Transverse colon (tissue), 4 donors: ENCODE results near the gene IL22RA2. TPM values are rescaled to one million over a fixed set of nuclear protein-coding genes. Genes with fewer than 3 reads are reported as not detected.

Source experiments
- DNase-seq: peaks from one replicate; pipeline ENCODE4 v3.0.0-alpha.2; 2019
- H3K27ac ChIP-seq, 4 donors: fragments of 200-600 bp; sonication (generic); 2 replicates each; pipeline ENCODE4 v1.5.1; 2016 to 2018; ENCODE audit warnings: inconsistent platforms in 4 of 4
- H3K27me3 ChIP-seq: fragments of 200-600 bp; sonication (generic); 2 replicates; pipeline ENCODE4 v1.5.1; 2017; ENCODE audit warnings: inconsistent platforms
- H3K36me3 ChIP-seq, 4 donors: fragments of 200-600 bp; sonication (generic); 2 replicates each; pipeline ENCODE4 v1.5.1; 2017 to 2019; ENCODE audit warnings: inconsistent platforms in 4 of 4
- H3K4me1 ChIP-seq, 4 donors: fragments of 200-600 bp; sonication (generic); 2 replicates each; pipeline ENCODE4 v1.5.1; 2017 to 2020; ENCODE audit warnings: inconsistent platforms in 4 of 4
- H3K4me3 ChIP-seq, 4 donors: fragments of 200-600 bp; sonication (generic); 1 replicate in 1 of 4; 2 replicates in 3 of 4; pipeline versions ENCODE4 v1.5.1 to v1.6.1; 2017 to 2019; ENCODE audit warnings: inconsistent platforms in 4 of 4
- H3K9me3 ChIP-seq, 2 donors: fragments of 200-600 bp; sonication (generic); 2 replicates each; pipeline ENCODE4 v1.5.1; 2017 to 2019; ENCODE audit warnings: inconsistent platforms in 2 of 2
- EP300 ChIP-seq: sonication (generic); formaldehyde crosslinking; IDR thresholded peaks from one replicate; pipeline ENCODE4 v1.6.1; 2017; ENCODE audit warnings: antibody characterized with exemption, low read depth
- POLR2A ChIP-seq: fragments of 450-650 bp; IDR thresholded peaks from one replicate; pipeline ENCODE4 v1.6.1; 2016; ENCODE audit warnings: antibody characterized with exemption, mild to moderate bottlenecking, moderate library complexity
- POLR2AphosphoS5 ChIP-seq, 3 donors: sonication (generic); formaldehyde crosslinking; IDR thresholded peaks; one replicate each; pipeline ENCODE4 v1.6.1; 2016; ENCODE audit warnings: antibody characterized with exemption in 3 of 3
- WGBS, 2 donors: methylation state at CpG; one replicate each; pipeline ENCODE4 v1.1.5; 2018; ENCODE audit warnings: low coverage in 1 of 2; 5-methylcytosine and 5-hydroxymethylcytosine counted together
- in situ Hi-C, 4 donors: fragments of 200-750 bp; cut with MboI; loops; one replicate each; pipeline versions ENCODE4 v1.15.0 to v1.15.1; 2017; ENCODE audit warnings: low sequenced_read_pairs in 3 of 4, low pct_ligation_motif_present in 1 of 4, low pct_unique_long_range_greater_than_20kb in 1 of 4
- intact Hi-C: fragments of 100-400 bp; cut with DNase I; formaldehyde crosslinking; loops from one replicate; pipeline ENCODE4 v1.15.1; 2023; ENCODE audit warnings: low total_unique reads
- total RNA-seq, 4 donors: library from RNA; depleted of rRNA; stranded (reverse); fragments of >200 nt; gene quantifications; one replicate each; pipeline ENCODE4 v1.1.0, GENCODE V29; 2016
- TF ChIP-seq, protein P1 (sequence below), 5 experiments: fragments of 200-600 bp in 3 of 5; fragments of 450-650 bp in 2 of 5; sonication (generic) in 3 of 5; IDR thresholded peaks; 1 replicate in 2 of 5; 2 replicates in 3 of 5; pipeline ENCODE4 v1.5.1; 2016 to 2017; ENCODE audit warnings: antibody characterized with exemption in 5 of 5, inconsistent platforms in 3 of 5, mild to moderate bottlenecking in 2 of 5, moderate library complexity in 1 of 5

IL22RA2 gene
- total RNA-seq, 4 donors from 2014 or later = 0.16 TPM; not detected in 3

DNA sequence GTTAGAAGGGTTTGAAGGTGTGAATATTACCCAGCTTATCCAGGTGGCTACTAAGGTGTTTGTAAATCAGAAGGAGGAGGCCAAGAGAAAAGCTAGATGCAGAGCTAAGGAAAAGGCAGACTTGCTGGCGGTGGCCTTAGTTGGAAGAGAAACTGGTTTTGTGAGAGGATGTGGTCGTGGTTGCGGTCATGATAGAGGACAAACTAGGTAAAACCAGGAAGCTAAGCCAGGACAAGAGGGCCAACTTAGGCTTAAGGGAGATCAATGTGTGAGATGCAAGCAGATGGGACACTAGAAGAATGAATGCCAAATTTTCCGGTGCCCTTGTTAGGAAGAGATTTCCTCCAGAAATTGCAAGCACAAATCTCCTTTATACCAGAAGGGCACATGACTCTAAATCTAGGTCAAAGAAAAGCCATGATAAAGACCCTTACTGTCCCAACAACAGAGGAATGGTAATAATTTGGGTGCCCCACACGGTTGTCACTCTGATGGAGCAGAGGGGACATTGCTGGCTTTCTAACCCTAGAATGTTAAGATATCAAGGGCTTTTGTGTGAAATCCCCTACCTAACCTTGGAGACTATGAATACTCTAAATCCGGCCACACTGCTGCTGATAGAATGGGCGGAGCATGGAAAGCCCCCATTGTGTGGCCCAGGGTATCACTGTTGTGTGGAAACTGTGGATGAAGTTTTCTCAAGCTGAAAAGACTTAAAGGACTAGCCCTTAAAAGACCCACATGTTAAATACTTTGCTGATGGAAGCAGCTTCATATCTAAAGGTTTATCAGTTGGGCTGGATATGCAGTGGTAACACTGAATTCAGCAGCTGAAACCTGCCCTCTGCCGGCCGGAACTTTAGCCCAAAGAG, 7.8 kb downstream of the IL22RA2 start:
- Histone ChIP-seq H3K9me3 (no peaks in the 10 kb centered on the region), H3K27me3 (no peaks in the 10 kb centered on the region), H3K4me3 (no peak overlapping the region), H3K4me1 (no peaks in the 10 kb centered on the region), H3K36me3 (no peaks in the 10 kb centered on the region), H3K27ac (no peak overlapping the region)
- in situ Hi-C loops (no loop called here), intact Hi-C loops (no loop called here)
- peak; percentile 59 for DNase-seq
- TF ChIP-seq, protein P1, sequence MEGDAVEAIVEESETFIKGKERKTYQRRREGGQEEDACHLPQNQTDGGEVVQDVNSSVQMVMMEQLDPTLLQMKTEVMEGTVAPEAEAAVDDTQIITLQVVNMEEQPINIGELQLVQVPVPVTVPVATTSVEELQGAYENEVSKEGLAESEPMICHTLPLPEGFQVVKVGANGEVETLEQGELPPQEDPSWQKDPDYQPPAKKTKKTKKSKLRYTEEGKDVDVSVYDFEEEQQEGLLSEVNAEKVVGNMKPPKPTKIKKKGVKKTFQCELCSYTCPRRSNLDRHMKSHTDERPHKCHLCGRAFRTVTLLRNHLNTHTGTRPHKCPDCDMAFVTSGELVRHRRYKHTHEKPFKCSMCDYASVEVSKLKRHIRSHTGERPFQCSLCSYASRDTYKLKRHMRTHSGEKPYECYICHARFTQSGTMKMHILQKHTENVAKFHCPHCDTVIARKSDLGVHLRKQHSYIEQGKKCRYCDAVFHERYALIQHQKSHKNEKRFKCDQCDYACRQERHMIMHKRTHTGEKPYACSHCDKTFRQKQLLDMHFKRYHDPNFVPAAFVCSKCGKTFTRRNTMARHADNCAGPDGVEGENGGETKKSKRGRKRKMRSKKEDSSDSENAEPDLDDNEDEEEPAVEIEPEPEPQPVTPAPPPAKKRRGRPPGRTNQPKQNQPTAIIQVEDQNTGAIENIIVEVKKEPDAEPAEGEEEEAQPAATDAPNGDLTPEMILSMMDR (IDR thresholded peaks at IDR 0.05) = peak in 2 of 5 experiments; percentile 35 to 49
- no peak for TF ChIP-seq POLR2AphosphoS5 (IDR thresholded peaks at IDR 0.05)
- WGBS, 2 donors = 67 to 81% methylated on average over 6 to 9 of the region's 9 CpGs

DNA sequence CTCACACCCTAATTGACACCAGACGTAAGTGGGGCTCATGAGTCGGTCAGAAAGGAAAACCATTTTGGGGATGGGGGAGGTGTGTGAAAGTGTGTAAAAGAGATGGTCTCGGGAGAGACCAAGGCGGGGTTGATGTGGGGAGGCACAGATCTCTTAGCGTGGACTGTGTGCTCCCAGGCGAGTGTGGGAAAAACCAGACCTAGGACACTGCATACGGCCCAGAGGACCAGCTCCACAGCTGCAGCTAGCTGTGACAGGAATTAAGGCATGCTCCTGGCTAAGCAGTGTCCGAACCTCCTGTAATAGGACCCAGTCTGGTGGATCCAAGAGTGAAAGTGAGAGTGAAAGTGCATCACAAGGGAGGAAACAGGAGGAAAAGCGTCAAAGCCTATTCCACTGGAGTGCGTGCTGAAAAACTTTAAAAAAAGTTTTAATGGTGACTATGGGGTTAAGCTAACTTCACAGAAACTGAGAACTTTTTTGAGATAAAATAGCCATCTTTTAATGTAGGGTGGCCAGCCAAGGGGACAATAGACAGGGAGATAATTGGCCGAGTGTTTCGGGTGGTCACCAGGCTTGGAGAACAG, 9.6 kb downstream of the IL22RA2 start:
- DNase-seq = no peak
- no peaks in the 10 kb centered on the region for H3K4me1 ChIP-seq
- intact Hi-C loops (no loop called here), in situ Hi-C loops (no loop called here)
- H3K9me3 ChIP-seq = no peaks in the 10 kb centered on the region
- no peak overlapping the region for H3K4me3 ChIP-seq
- 89 to 92% methylated on average over 7 to 12 of the region's 12 CpGs for WGBS, 2 donors
- no peak overlapping the region for H3K27ac ChIP-seq
- TF ChIP-seq POLR2AphosphoS5 (IDR thresholded peaks at IDR 0.05) (no peak), POLR2A (no peak), EP300 (no peak)
- TF ChIP-seq, protein P1 (IDR thresholded peaks at IDR 0.05) = no peak
- no peaks in the 10 kb centered on the region for H3K36me3 ChIP-seq
- H3K27me3 ChIP-seq = no peaks in the 10 kb centered on the region

- no peak overlapping the region for H3K4me3 ChIP-seq
- no peaks in the 10 kb centered on the region for H3K4me1 ChIP-seq
- no peak for TF ChIP-seq EP300
- TF ChIP-seq, protein P1 (IDR thresholded peaks at IDR 0.05) = no peak
- TF ChIP-seq POLR2A = no peak
- no peak for TF ChIP-seq POLR2AphosphoS5 (IDR thresholded peaks at IDR 0.05)
- in situ Hi-C loops (no loop called here), intact Hi-C loops (no loop called here)
- no peaks in the 10 kb centered on the region for H3K36me3 ChIP-seq
- no peak for DNase-seq
- no peaks in the 10 kb centered on the region for H3K27me3 ChIP-seq
- no peak overlapping the region for H3K27ac ChIP-seq
- 81 to 100% methylated on average over 1 to 3 of the region's 3 CpGs for WGBS, 2 donors
- no peaks in the 10 kb centered on the region for H3K9me3 ChIP-seq
Measured at GRCh38 chr6:137162692-137163306, 10.6 kb downstream of the IL22RA2 start.

- no peak for TF ChIP-seq EP300
- TF ChIP-seq POLR2AphosphoS5 (IDR thresholded peaks at IDR 0.05) = no peak
- Histone ChIP-seq H3K9me3 (no peaks in the 10 kb centered on the region), H3K27me3 (no peaks in the 10 kb centered on the region), H3K27ac (no peak overlapping the region), H3K36me3 (no peaks in the 10 kb centered on the region), H3K4me1 (no peaks in the 10 kb centered on the region), H3K4me3 (no peak overlapping the region)
- no peak for DNase-seq
- 87 to 92% methylated on average over 2 to 5 of the region's 5 CpGs for WGBS, 2 donors
- intact Hi-C loops = no loop called here
- in situ Hi-C loops = no loop called here
Measured at GRCh38 chr6:137161949-137162348, 11.5 kb downstream of the IL22RA2 start.
